CD4-positive, alpha-beta memory T cell (primary cell): ENCODE measurements around the gene CD96. TPM values are rescaled to one million over a fixed set of nuclear protein-coding genes. Genes with fewer than 3 reads are reported as not detected.

Experiments
- CTCF ChIA-PET: fragments of 350-600 bp; sonication (Branson Sonifier 250); formaldehyde crosslinking; loops from one replicate; lab custom pipeline; 2021; ENCODE audit warnings: inconsistent platforms; ENCODE audit not compliant: partially characterized antibody; lab: Charles Lee
- POLR2A ChIA-PET: fragments of 350-600 bp; sonication (Branson Sonifier 250); formaldehyde crosslinking; loops from one replicate; lab custom pipeline; 2021; ENCODE audit not compliant: partially characterized antibody; lab: Charles Lee
- DNase-seq, 5 donors: peaks; one replicate each; pipeline versions ENCODE4 v3.0.0 to v3.0.0-alpha.2; 2020 to 2022; ENCODE audit warnings: mixed read lengths in 1 of 5
- H3K27ac ChIP-seq: one replicate; pipeline ENCODE4 v1.7.0; 2013; ENCODE audit warnings: low read depth, low read length
- H3K27me3 ChIP-seq: 2 replicates; pipeline ENCODE4 v1.7.0; 2013; ENCODE audit warnings: mild to moderate bottlenecking, low read length, moderate library complexity; ENCODE audit not compliant: insufficient read depth
- H3K36me3 ChIP-seq: 2 replicates; pipeline ENCODE4 v1.7.0; 2013; ENCODE audit warnings: mild to moderate bottlenecking, low read length, moderate library complexity; ENCODE audit not compliant: insufficient read depth
- H3K4me1 ChIP-seq: 2 replicates; pipeline ENCODE4 v1.7.0; 2013; ENCODE audit warnings: mild to moderate bottlenecking, low read length, moderate library complexity; ENCODE audit not compliant: insufficient read depth
- H3K4me3 ChIP-seq, 2 donors: one replicate each; pipeline ENCODE4 v1.7.0; 2013; ENCODE audit warnings: low read length in 2 of 2, mild to moderate bottlenecking in 1 of 2
- H3K9me3 ChIP-seq, 2 donors: one replicate each; pipeline ENCODE4 v1.7.0; 2013; ENCODE audit warnings: low read length in 2 of 2, control low read depth in 1 of 2; ENCODE audit not compliant: control insufficient read depth in 1 of 2
- H3K27ac Mint-ChIP-seq, 7 donors: one replicate each; pipeline ENCODE4 v1.8.0; 2020 to 2021; ENCODE audit warnings: mixed read lengths in 7 of 7, mild to moderate bottlenecking in 6 of 7, inconsistent platforms in 3 of 7, moderate library complexity in 3 of 7
- H3K27me3 Mint-ChIP-seq, 2 donors: one replicate each; pipeline ENCODE4 v1.8.0; 2020 to 2021; ENCODE audit warnings: mixed read lengths in 2 of 2
- H3K36me3 Mint-ChIP-seq, 2 donors: one replicate each; pipeline ENCODE4 v1.8.0; 2020 to 2021; ENCODE audit warnings: mixed read lengths in 2 of 2, inconsistent platforms in 1 of 2, mild to moderate bottlenecking in 1 of 2
- H3K4me1 Mint-ChIP-seq, 4 donors: one replicate each; pipeline ENCODE4 v1.8.0; 2020 to 2021; ENCODE audit warnings: mixed read lengths in 4 of 4, mild to moderate bottlenecking in 1 of 4
- H3K4me3 Mint-ChIP-seq, 8 donors: one replicate each; pipeline ENCODE4 v1.8.0; 2020 to 2021; ENCODE audit warnings: mixed read lengths in 8 of 8, mild to moderate bottlenecking in 7 of 8, moderate library complexity in 6 of 8, inconsistent platforms in 3 of 8
- H3K9me3 Mint-ChIP-seq, 8 donors: one replicate each; pipeline ENCODE4 v1.8.0; 2020 to 2021; ENCODE audit warnings: mixed read lengths in 8 of 8, mild to moderate bottlenecking in 5 of 8, inconsistent platforms in 3 of 8, moderate library complexity in 1 of 8
- intact Hi-C: fragments of 100-400 bp; cut with micrococcal nuclease; formaldehyde crosslinking; loops from one replicate; pipeline ENCODE4 v1.15.1; 2023
- polyA plus RNA-seq, 2 donors: library from polyadenylated mRNA; unstranded; fragments of 300-500 nt; fragmentation: Illumina TruSeq; gene quantifications; one replicate each; pipeline ENCODE4 v1.2.3, GENCODE V29; 2021
- total RNA-seq, 2 experiments: library from RNA; stranded (reverse); gene quantifications; one replicate each; pipeline ENCODE4 v1.2.3, GENCODE V29; 2021

The CD96 gene
- total and polyA plus RNA-seq, 4 experiments from 2014 or later: 199 to 307 (median 222) TPM

- Histone ChIP-seq H3K27ac (no peak overlapping the region), H3K27me3 (no peaks in the 10 kb centered on the region), H3K36me3 (peaks cover 21% of the 10 kb centered on the region), H3K4me1 (peaks cover 29% of the 10 kb centered on the region), H3K9me3 (no peaks in the 10 kb centered on the region), H3K4me3 (no peak overlapping the region)
- POLR2A ChIA-PET: interaction anchor here (1.0 kb wide), 1 partner anchor 10 kb away, joined by 3 read pairs; no protein-coding TSS in a partner anchor
- no peak for DNase-seq
- Mint-ChIP-seq H3K9me3 (peaks cover 0 to 2% (median 0%) of the 10 kb centered on the region in 8 donors), H3K4me3 (no peak overlapping the region), H3K4me1 (peaks cover 26 to 54% (median 43%) of the 10 kb centered on the region in 4 donors), H3K36me3 (peaks cover 68 to 75% of the 10 kb centered on the region in 2 donors), H3K27ac (peak overlapping the region in 4 of 7 donors; percentile 29 to 63 (median 40)), H3K27me3 (no peaks in the 10 kb centered on the region)
- CTCF ChIA-PET: interaction anchor here (0.9 to 3.5 kb wide), 8 partner anchors 9 to 79 kb away, joined by 3 to 20 read pairs (median 4); no protein-coding TSS in a partner anchor
- intact Hi-C loops: no loop called here
Measured at GRCh38 chr3:111590143-111590491, 48.1 kb downstream of the CD96 start.

- POLR2A ChIA-PET: interaction anchor here (0.7 kb wide), 1 partner anchor 44 kb away, joined by 5 read pairs; no protein-coding TSS in a partner anchor
- H3K36me3 Mint-ChIP-seq: peaks cover 62 to 74% of the 10 kb centered on the region in 2 donors
Measured at GRCh38 chr3:111591555-111591954, 49.6 kb downstream of the CD96 start.

GRCh38 chr3:111592143-111592542, 50.1 kb downstream of the CD96 start:
- no peak for DNase-seq
- Mint-ChIP-seq H3K9me3 (no peaks in the 10 kb centered on the region), H3K27ac (peak overlapping the region in 6 of 7 donors; percentile 0 to 74 (median 54)), H3K4me1 (peaks cover 29 to 62% (median 54%) of the 10 kb centered on the region in 4 donors), H3K27me3 (no peaks in the 10 kb centered on the region), H3K36me3 (peaks cover 64 to 72% of the 10 kb centered on the region in 2 donors), H3K4me3 (peak overlapping the region in 1 of 8 donors; percentile 40)
- CTCF ChIA-PET: no interaction called here
- POLR2A ChIA-PET: no interaction called here
- Histone ChIP-seq H3K27ac (no peak overlapping the region), H3K36me3 (peaks cover 18% of the 10 kb centered on the region), H3K27me3 (no peaks in the 10 kb centered on the region), H3K4me1 (peaks cover 33% of the 10 kb centered on the region), H3K4me3 (no peak overlapping the region), H3K9me3 (no peaks in the 10 kb centered on the region)
- intact Hi-C loops: no loop called here

More at GRCh38 chr3:111591555-111591954, 49.6 kb downstream of the CD96 start:
- Histone ChIP-seq H3K27me3 (no peaks in the 10 kb centered on the region), H3K27ac (no peak overlapping the region), H3K36me3 (peaks cover 23% of the 10 kb centered on the region), H3K9me3 (no peaks in the 10 kb centered on the region), H3K4me1 (peaks cover 33% of the 10 kb centered on the region), H3K4me3 (no peak overlapping the region)
- Mint-ChIP-seq H3K4me1 (peaks cover 29 to 64% (median 53%) of the 10 kb centered on the region in 4 donors), H3K4me3 (no peak overlapping the region), H3K27ac (peak overlapping the region; percentile 0 to 91 (median 40)), H3K27me3 (no peaks in the 10 kb centered on the region), H3K9me3 (no peaks in the 10 kb centered on the region)
- CTCF ChIA-PET: interaction anchor here (0.7 to 3.5 kb wide), 3 partner anchors 13 to 97 kb away, joined by 3 to 20 read pairs (median 3); no protein-coding TSS in a partner anchor
- DNase-seq: no peak
- intact Hi-C loops: no loop called here

- Mint-ChIP-seq H3K27ac (peak overlapping the region in 4 of 7 donors; percentile 43 to 80 (median 63)), H3K9me3 (no peaks in the 10 kb centered on the region), H3K4me3 (no peak overlapping the region), H3K36me3 (peaks cover 69 to 70% of the 10 kb centered on the region in 2 donors), H3K4me1 (peaks cover 29 to 62% (median 56%) of the 10 kb centered on the region in 4 donors), H3K27me3 (no peaks in the 10 kb centered on the region)
- DNase-seq: no peak
- ChIA-PET CTCF (interaction anchor here (2.4 kb wide), 1 partner anchor 14 kb away, joined by 6 read pairs; no protein-coding TSS in a partner anchor), POLR2A (interaction anchor here (1.0 to 1.2 kb wide), 2 partner anchors 17 to 47 kb away, joined by 4 to 5 read pairs; no protein-coding TSS in a partner anchor)
- H3K27ac ChIP-seq: no peak overlapping the region
- H3K27me3 ChIP-seq: no peaks in the 10 kb centered on the region
- H3K36me3 ChIP-seq: peaks cover 20% of the 10 kb centered on the region
- H3K4me3 ChIP-seq: no peak overlapping the region
- H3K4me1 ChIP-seq: peaks cover 33% of the 10 kb centered on the region
- intact Hi-C loops: no loop called here
- no peaks in the 10 kb centered on the region for H3K9me3 ChIP-seq
Measured at GRCh38 chr3:111592936-111593335, 50.9 kb downstream of the CD96 start.

GRCh38 chr3:111593666-111594065, 51.7 kb downstream of the CD96 start:
- ChIA-PET CTCF (interaction anchor here (2.4 kb wide), 1 partner anchor 15 kb away, joined by 6 read pairs; no protein-coding TSS in a partner anchor), POLR2A (interaction anchor here (1.2 kb wide), 1 partner anchor 17 kb away, joined by 4 read pairs; no protein-coding TSS in a partner anchor)
- H3K27ac ChIP-seq: no peak overlapping the region
- H3K9me3 Mint-ChIP-seq: no peaks in the 10 kb centered on the region
- H3K4me3 ChIP-seq: no peak overlapping the region
- no peaks in the 10 kb centered on the region for H3K27me3 Mint-ChIP-seq
- H3K27ac Mint-ChIP-seq: peak overlapping the region; percentile 43 to 83 (median 63)
- H3K27me3 ChIP-seq: no peaks in the 10 kb centered on the region
- DNase-seq: no peak
- H3K9me3 ChIP-seq: no peaks in the 10 kb centered on the region
- intact Hi-C loops: no loop called here
- H3K36me3 ChIP-seq: peaks cover 20% of the 10 kb centered on the region
- H3K36me3 Mint-ChIP-seq: peaks cover 66 to 71% of the 10 kb centered on the region in 2 donors
- H3K4me1 ChIP-seq: peaks cover 33% of the 10 kb centered on the region
- H3K4me1 Mint-ChIP-seq: peaks cover 29 to 64% (median 52%) of the 10 kb centered on the region in 4 donors
- peak overlapping the region in 3 of 8 donors; percentile 7 to 49 (median 48) for H3K4me3 Mint-ChIP-seq

- Histone ChIP-seq H3K36me3 (peaks cover 20% of the 10 kb centered on the region), H3K27me3 (no peaks in the 10 kb centered on the region), H3K27ac (no peak overlapping the region), H3K4me1 (peaks cover 33% of the 10 kb centered on the region), H3K4me3 (no peak overlapping the region), H3K9me3 (no peaks in the 10 kb centered on the region)
- ChIA-PET CTCF (interaction anchor here (2.4 kb wide), 1 partner anchor 16 kb away, joined by 6 read pairs; no protein-coding TSS in a partner anchor), POLR2A (no interaction called here)
- H3K27me3 Mint-ChIP-seq: no peaks in the 10 kb centered on the region
- intact Hi-C loops: no loop called here
- H3K4me3 Mint-ChIP-seq: peak overlapping the region in 3 of 8 donors; percentile 7 to 49 (median 48)
- H3K36me3 Mint-ChIP-seq: peaks cover 65 to 69% of the 10 kb centered on the region in 2 donors
- H3K27ac Mint-ChIP-seq: peak overlapping the region in 6 of 7 donors; percentile 62 to 90 (median 77)
- H3K9me3 Mint-ChIP-seq: no peaks in the 10 kb centered on the region
- no peak for DNase-seq
- peaks cover 29 to 64% (median 52%) of the 10 kb centered on the region in 4 donors for H3K4me1 Mint-ChIP-seq
Measured at GRCh38 chr3:111594205-111594604, 52.2 kb downstream of the CD96 start.

- intact Hi-C loops: no loop called here
- Histone ChIP-seq H3K9me3 (no peaks in the 10 kb centered on the region), H3K27me3 (no peaks in the 10 kb centered on the region), H3K4me1 (peaks cover 33% of the 10 kb centered on the region), H3K27ac (no peak overlapping the region), H3K36me3 (peaks cover 22% of the 10 kb centered on the region), H3K4me3 (no peak overlapping the region)
- POLR2A ChIA-PET: no interaction called here
- CTCF ChIA-PET: interaction anchor here (0.9 to 2.4 kb wide), 2 partner anchors 16 to 21 kb away, joined by 4 to 6 read pairs; no protein-coding TSS in a partner anchor
- Mint-ChIP-seq H3K4me3 (no peak overlapping the region), H3K27ac (peak overlapping the region in 6 of 7 donors; percentile 62 to 87 (median 74)), H3K4me1 (peaks cover 26 to 64% (median 52%) of the 10 kb centered on the region in 4 donors), H3K9me3 (no peaks in the 10 kb centered on the region), H3K27me3 (no peaks in the 10 kb centered on the region), H3K36me3 (peaks cover 61 to 65% of the 10 kb centered on the region in 2 donors)
- no peak for DNase-seq
Measured at GRCh38 chr3:111594781-111595180, 52.8 kb downstream of the CD96 start.
